OCI-LY1 (cell line): ENCODE data around the gene RRAS.

Source experiments
- H2AFZ ChIP-seq: fragments of 200-600 bp; sonication (generic), shearing (Covaris generic); 2 replicates; pipeline ENCODE4 v1.6.0; 2014; ENCODE audit warnings: antibody characterized with exemption, mild to moderate bottlenecking, low read length
- H3F3A ChIP-seq: fragments of 200-600 bp; sonication (generic), shearing (Covaris generic); 2 replicates; pipeline ENCODE4 v1.6.0; 2014; ENCODE audit warnings: mild to moderate bottlenecking, antibody characterized with exemption, low read length, moderate library complexity; ENCODE audit not compliant: insufficient read depth
- H3K27ac ChIP-seq: fragments of 200-600 bp; sonication (generic); 2 replicates; pipeline ENCODE4 v1.5.1; 2014; ENCODE audit warnings: low read length, mixed run types, mild to moderate bottlenecking, low read depth; ENCODE audit not compliant: poor library complexity, severe bottlenecking
- H3K27me3 ChIP-seq: fragments of 200-600 bp; sonication (generic); 2 replicates; pipeline ENCODE4 v1.6.0; 2014; ENCODE audit warnings: antibody characterized with exemption, mild to moderate bottlenecking, low read length, moderate library complexity; ENCODE audit not compliant: insufficient read depth
- H3K36me3 ChIP-seq: fragments of 200-600 bp; sonication (generic); 2 replicates; pipeline ENCODE4 v1.6.1; 2014; ENCODE audit warnings: mild to moderate bottlenecking, antibody characterized with exemption, low read length, moderate library complexity, mixed read lengths; ENCODE audit not compliant: insufficient read depth
- H3K4me1 ChIP-seq: fragments of 200-600 bp; sonication (generic); 2 replicates; pipeline ENCODE4 v1.5.1; 2014; ENCODE audit warnings: mild to moderate bottlenecking, low read length, moderate library complexity; ENCODE audit not compliant: insufficient read depth, severe bottlenecking
- H3K4me2 ChIP-seq: fragments of 200-600 bp; sonication (generic), shearing (Covaris generic); 2 replicates; pipeline ENCODE4 v1.6.1; 2014; ENCODE audit warnings: low read length
- H3K4me3 ChIP-seq: fragments of 200-600 bp; sonication (generic); 2 replicates; pipeline ENCODE4 v1.5.1; 2014; ENCODE audit warnings: low read length, low read depth, mild to moderate bottlenecking, mixed read lengths; ENCODE audit not compliant: poor library complexity, severe bottlenecking
- H3K79me2 ChIP-seq: fragments of 200-600 bp; shearing (Covaris generic); 2 replicates; pipeline ENCODE4 v1.6.1; 2016; ENCODE audit warnings: mixed run types, low read length, mixed read lengths; ENCODE audit not compliant: insufficient read depth
- H3K9ac ChIP-seq: fragments of 200-600 bp; sonication (generic), shearing (Covaris generic); 2 replicates; pipeline ENCODE4 v1.6.1; 2014; ENCODE audit warnings: mild to moderate bottlenecking, low read length, mixed read lengths
- H3K9me2 ChIP-seq: fragments of 200-600 bp; sonication (generic), shearing (Covaris generic); 2 replicates; pipeline ENCODE4 v1.6.1; 2014; ENCODE audit warnings: low read depth, mild to moderate bottlenecking, low read length, mixed read lengths
- H3K9me3 ChIP-seq: fragments of 200-600 bp; shearing (Covaris generic); 2 replicates; pipeline ENCODE4 v1.6.1; 2014; ENCODE audit warnings: low read length, mixed read lengths
- H4K20me1 ChIP-seq: fragments of 200-600 bp; sonication (generic), shearing (Covaris generic); 2 replicates; pipeline ENCODE4 v1.6.0; 2016; ENCODE audit warnings: mild to moderate bottlenecking, low read length; ENCODE audit not compliant: insufficient read depth
- EZH2 ChIP-seq: fragments of 200-600 bp; sonication (generic), shearing (Covaris generic); IDR thresholded peaks from 2 replicates; pipeline ENCODE4 v1.8.0; 2017; ENCODE audit warnings: borderline replicate concordance, mixed run types, mild to moderate bottlenecking, antibody characterized with exemption, low read length, moderate library complexity, mixed read lengths
- TF ChIP-seq, protein P1 (sequence below): fragments of 200-600 bp; sonication (generic), shearing (Covaris generic); IDR thresholded peaks from 2 replicates; pipeline ENCODE4 v1.5.1; 2017; ENCODE audit warnings: mild to moderate bottlenecking, antibody characterized with exemption, low read length, moderate library complexity, mixed read lengths

The RRAS gene

DNA sequence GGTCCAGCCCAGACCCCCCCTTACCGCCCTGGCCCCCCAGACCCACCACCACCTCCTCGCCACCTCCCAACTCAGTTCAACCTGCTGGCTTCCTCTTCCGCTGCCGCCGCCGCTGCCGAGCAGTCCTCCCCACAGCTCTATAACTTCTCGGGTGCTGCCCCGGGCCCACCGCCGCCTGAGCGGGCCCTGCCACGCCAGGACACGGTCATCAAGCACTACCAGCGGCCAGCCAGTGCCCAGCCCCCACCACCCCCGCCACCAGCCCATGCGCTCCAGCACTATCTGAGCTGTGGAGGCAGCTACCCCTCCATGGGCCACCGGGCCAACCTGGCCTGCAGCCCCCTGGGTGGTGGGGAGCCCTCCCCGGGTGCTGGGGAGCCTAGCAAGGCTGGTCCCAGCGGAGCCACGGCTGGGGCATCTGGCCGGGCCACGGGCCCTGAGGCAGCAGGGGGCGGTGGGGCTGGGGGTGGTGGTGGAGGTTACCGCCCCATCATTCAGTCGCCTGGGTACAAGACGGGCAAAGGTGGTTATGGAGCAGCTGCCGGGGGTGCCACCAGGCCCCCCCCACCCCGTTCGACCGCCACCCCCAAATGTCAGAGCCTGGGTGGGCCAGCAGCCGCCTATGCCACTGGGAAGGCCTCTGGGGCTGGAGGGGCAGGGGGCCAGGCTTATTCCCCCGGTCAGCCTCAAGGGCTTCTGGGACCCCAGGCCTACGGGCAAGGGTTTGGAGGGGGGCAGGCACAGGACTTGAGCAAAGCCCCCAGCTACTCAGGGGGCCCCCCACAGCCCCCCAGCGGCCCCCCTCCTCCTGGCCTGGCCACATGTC lies 44.7 kb downstream of the RRAS start:
- Histone ChIP-seq H4K20me1 (no peaks in the 10 kb centered on the region), H3K4me3 (no peak overlapping the region), H3K4me2 (no peak overlapping the region), H3K4me1 (peaks cover 6% of the 10 kb centered on the region), H3K79me2 (peaks cover 5% of the 10 kb centered on the region; the same call in 1 of the 2 replicates), H3K9me3 (no peaks in the 10 kb centered on the region), H3K36me3 (peaks cover 57% of the 10 kb centered on the region), H3K9ac (no peak overlapping the region), H3K9me2 (no peaks in the 10 kb centered on the region), H3F3A (no peaks in the 10 kb centered on the region), H3K27me3 (no peaks in the 10 kb centered on the region), H3K27ac (no peak overlapping the region), H2AFZ (no peak overlapping the region)
- TF ChIP-seq, protein P1, sequence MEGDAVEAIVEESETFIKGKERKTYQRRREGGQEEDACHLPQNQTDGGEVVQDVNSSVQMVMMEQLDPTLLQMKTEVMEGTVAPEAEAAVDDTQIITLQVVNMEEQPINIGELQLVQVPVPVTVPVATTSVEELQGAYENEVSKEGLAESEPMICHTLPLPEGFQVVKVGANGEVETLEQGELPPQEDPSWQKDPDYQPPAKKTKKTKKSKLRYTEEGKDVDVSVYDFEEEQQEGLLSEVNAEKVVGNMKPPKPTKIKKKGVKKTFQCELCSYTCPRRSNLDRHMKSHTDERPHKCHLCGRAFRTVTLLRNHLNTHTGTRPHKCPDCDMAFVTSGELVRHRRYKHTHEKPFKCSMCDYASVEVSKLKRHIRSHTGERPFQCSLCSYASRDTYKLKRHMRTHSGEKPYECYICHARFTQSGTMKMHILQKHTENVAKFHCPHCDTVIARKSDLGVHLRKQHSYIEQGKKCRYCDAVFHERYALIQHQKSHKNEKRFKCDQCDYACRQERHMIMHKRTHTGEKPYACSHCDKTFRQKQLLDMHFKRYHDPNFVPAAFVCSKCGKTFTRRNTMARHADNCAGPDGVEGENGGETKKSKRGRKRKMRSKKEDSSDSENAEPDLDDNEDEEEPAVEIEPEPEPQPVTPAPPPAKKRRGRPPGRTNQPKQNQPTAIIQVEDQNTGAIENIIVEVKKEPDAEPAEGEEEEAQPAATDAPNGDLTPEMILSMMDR: no peak
- TF ChIP-seq EZH2: no peak

DNA sequence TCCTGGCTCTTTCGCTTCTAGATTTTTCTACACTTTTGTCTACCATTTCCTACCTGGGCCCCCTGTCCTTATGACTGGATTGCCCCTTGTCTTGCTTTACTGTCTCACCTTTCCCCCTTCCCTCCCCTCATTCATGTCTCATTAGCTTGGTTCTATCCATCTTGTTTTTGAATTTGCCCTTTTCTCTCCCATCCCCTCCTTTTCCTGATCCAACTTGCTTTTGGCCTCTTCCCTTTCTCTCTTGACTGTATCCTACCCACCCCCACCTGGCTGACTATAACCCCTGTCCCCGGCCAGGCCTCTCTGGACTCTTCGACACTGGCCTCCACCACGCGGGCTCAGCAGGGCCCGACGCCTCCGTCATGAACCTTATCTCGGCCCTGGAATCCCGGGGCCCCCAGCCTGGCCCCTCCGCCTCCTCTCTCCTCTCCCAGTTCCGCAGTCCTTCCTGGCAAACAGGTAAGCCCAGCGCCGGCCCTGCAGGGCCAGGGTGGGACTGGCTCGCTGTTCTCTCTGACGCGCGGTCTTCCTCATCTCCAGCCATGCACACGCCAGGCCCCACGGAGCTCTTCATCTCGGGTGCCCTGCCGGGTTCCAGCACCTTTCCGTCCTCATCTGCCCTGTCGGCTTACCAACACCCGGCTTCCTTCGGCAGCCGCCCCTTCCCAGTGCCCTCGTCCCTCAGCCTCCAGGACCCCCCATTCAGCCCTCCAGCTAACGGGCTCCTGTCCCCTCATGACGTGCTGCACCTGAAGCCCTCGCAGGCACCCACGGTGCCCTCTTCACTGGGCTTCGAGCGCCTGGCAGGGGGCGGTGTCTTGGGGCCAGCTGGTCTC lies 45.6 kb downstream of the RRAS start:
- no peaks in the 10 kb centered on the region for H4K20me1 ChIP-seq
- H3K9me3 ChIP-seq: no peaks in the 10 kb centered on the region
- peak overlapping the region; percentile 6 for H3K27ac ChIP-seq
- no peaks in the 10 kb centered on the region for H3K9me2 ChIP-seq
- peaks cover 5% of the 10 kb centered on the region; the same call in 1 of the 2 replicates for H3K79me2 ChIP-seq
- no peak overlapping the region for H2AFZ ChIP-seq
- TF ChIP-seq, protein P1: no peak
- no peak for TF ChIP-seq EZH2
- H3K36me3 ChIP-seq: peaks cover 49% of the 10 kb centered on the region
- H3K27me3 ChIP-seq: no peaks in the 10 kb centered on the region
- H3K9ac ChIP-seq: no peak overlapping the region
- no peak overlapping the region for H3K4me3 ChIP-seq
- H3K4me1 ChIP-seq: peaks cover 6% of the 10 kb centered on the region
- H3K4me2 ChIP-seq: no peak overlapping the region
- H3F3A ChIP-seq: no peaks in the 10 kb centered on the region

DNA sequence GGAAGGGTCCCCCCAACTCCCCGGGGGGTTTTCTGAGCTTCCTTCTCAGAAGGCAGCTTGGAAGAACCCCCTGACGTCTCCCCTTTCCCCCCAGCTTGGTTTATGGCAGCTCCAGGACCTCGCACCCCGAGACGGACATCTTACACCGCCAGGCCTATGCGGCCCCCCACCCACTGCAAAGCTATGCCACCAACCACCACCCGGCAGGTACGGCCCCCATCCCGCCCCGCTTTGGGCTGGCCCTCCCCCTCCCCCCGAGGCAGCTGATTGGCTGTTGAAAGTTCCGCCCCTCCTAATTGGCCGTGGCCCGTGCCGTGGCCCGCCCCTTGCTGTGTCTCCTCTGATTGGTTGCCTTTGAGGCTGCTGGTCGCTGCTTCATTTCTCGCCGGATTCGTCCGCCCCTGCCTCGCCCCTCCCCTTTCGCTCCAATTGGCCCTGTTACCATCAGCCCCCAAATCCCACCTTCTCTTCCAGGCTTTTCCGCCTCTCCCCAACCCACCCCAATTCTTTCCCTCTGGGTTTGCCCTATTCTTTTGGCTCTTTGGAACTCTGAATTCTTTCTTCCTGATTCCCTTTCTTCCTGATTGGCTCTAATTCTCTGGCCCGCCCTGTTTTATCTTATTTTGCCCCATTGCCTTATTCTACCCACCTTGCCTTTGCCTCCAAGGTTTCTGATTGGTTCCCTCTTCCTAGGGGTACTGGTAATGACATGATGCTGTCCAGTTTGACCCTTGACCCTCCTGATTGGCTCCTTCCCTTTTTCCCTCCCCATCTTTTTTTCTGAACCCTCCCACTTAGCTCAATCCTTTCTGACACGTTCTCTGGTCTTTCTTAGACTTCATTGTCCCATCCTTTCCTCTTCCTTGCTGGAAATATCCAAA lies 46.5 kb downstream of the RRAS start:
- no peaks in the 10 kb centered on the region for H3F3A ChIP-seq
- H4K20me1 ChIP-seq: no peaks in the 10 kb centered on the region
- TF ChIP-seq, protein P1: no peak
- TF ChIP-seq EZH2: no peak
- peaks cover 40% of the 10 kb centered on the region for H3K36me3 ChIP-seq
- H3K4me1 ChIP-seq: peaks cover 6% of the 10 kb centered on the region
- H3K9me2 ChIP-seq: no peaks in the 10 kb centered on the region
- H3K4me2 ChIP-seq: peak overlapping the region; percentile 71
- H3K9me3 ChIP-seq: no peaks in the 10 kb centered on the region
- H3K27me3 ChIP-seq: no peaks in the 10 kb centered on the region
- H3K4me3 ChIP-seq: peak overlapping the region; percentile 96
- H2AFZ ChIP-seq: no peak overlapping the region
- H3K27ac ChIP-seq: peak overlapping the region; percentile 88
- peak overlapping the region; percentile 85; the same call in 1 of the 2 replicates for H3K9ac ChIP-seq
- peaks cover 5% of the 10 kb centered on the region; the same call in 1 of the 2 replicates for H3K79me2 ChIP-seq
